Smooth muscle cell of the pulmonary artery (primary cell): ENCODE measurements around the gene ITGB2. TPM values are rescaled to one million over a fixed set of nuclear protein-coding genes. Genes with fewer than 3 reads are reported as not detected.

Experiments used
- total RNA-seq: library from RNA; depleted of rRNA; stranded (reverse); fragments of >200 nt; gene quantifications from 2 replicates; pipeline ENCODE4 v1.2.3, GENCODE V29; 2014

The ITGB2 gene
- 0.46 and 1.7 TPM in 2 replicates for total RNA-seq

DNA sequence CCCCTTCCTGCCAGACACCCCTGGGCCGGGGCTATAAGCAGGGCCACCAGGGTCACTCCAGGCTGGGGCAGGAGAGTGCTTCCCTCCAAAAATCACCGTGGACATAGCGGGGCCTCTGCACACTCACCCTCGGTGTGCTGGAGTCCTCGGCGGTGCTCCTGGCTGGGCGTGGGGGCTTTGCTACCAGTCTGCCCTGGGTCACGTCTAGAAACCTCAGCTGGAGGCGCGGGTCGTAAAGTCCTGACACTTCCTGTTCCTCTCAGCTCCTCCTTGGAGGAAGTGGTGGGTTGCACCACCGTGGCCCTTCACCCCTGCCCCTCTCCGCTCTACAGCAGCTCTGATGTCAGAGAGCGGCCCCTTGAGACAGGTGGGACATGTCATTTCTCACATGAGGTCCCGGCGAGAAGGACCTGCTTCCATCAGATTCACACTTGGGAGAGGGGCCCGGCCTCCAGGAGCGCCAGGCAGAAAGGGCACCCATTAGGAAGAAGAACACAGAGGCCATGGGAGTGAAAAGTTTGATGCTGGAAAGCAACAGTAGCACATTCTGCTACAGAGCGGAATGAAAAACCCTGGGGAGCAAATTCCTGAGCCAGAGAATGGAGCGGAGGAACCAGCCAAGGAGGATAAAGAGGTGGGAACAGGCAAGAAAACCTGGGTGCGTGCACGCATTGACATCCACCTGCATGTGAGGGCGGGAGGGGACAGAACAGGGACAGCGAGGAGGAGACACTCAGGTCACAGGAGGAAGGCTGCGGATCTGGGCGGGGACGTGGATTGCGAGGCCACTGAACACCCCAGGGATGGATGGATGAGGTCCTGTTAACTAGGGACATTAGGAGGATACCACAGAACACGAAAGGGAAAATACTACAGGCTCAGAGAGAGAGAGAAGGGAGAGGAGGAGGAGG is at the start of gene ITGB2:
Gene ITGB2, minus strand, starts transcription at position 206 of the 911 bp plus-strand sequence. CDS start 10,117 bp downstream, outside the sequence.

DNA sequence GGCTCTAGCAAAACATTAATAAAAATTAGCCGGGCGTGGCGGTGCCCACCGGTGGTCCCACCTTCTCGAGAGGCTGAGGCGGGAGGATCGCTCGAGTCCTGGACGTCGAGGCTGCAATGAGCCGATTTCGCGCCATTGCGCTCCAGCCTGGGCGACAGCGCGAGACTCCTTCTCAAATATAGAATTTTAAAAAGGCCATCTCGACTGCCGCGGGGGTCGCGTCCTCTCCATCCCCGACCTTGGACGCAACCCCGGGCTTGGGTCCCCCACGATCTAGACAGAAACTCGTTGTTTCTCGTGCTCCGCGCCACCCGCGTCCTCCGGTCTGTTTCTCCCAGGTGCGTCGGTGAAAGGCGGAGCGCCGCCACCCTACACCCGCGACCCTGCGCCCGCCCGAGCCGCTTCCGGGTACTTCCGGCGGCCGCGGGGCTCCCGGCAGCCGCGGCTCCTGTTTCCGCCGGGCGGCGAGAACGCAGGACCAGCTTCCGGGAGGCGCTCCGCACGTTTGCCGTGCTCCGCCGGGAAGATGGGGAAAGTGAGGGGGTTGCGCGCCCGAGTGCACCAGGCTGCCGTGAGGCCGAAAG is 18.9 kb upstream of the ITGB2 start, which contains the start of gene SLX9:
Gene SLX9, plus strand, starts transcription at position 498 of the 584 bp plus-strand sequence. Its CDS starts 29 bp downstream, at position 527.

DNA sequence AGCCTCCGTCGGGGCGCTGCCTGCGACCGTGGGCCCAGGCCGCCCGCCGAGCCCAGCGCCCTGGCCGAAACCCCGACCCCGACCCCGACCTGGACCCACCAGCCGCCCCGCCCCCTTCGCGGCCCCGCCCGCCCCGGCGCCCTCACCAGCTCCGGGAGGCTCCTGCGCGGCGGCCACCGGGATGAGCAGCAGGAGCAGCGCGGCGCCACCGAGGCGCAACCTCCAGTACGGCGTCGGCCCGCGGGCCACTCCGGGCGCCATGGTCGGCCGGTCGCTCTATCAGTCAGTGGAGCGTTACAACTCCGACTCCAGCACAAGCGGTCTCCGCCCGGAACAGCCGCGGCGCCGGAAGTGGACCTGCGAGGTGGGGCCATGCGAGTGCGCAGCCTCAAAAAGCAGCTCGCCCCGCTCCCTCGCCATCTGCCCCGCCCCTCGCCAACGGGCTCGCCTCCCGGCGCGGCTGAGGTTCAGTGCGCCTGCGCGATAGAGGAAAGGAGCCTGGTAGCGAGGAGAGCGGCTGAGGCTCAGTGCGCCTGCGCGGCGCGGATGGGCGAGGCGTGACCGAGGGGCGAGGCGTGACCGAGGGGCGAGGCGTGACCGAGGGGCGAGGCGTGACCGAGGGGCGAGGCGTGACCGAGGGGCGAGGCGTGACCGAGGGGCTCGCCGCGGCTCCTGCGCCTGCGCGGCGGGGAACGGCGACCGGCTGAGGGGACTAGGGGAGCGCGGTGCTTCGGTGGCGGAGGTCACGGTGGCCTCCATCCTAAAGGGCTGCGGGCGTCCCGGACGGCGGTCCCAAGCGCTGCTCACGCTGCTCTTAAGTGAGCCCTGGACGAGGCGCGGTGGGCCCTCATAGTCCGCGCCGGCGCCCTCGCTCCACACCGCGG is 47.1 kb downstream of the ITGB2 start, which contains the start of gene PTTG1IP:
Gene PTTG1IP, minus strand, starts transcription at position 335 of the 884 bp plus-strand sequence. Its CDS starts 74 bp downstream, at position 261.

Other genes starting within 250 kb of the ITGB2 start
- not detected in 2 replicates for gene KRTAP12-1, start 238.7 kb downstream of the ITGB2 start, total RNA-seq
- gene KRTAP10-12, start 223.7 kb downstream of the ITGB2 start, total RNA-seq, result not detected in 2 replicates
- not detected in 2 replicates for gene TSPEAR, start 209.3 kb downstream of the ITGB2 start, total RNA-seq
- 88.7 and 102 TPM in 2 replicates for gene UBE2G2, start 119.1 kb downstream of the ITGB2 start, total RNA-seq
- 66.2 and 77.2 TPM in 2 replicates for gene SUMO3, start 102.8 kb downstream of the ITGB2 start, total RNA-seq
- 241 and 282 TPM in 2 replicates for gene PTTG1IP, start 47.2 kb downstream of the ITGB2 start, total RNA-seq
- gene SLX9, start 19.1 kb upstream of the ITGB2 start, total RNA-seq, result 9.9 and 12.8 TPM in 2 replicates
- 9.3 and 11.9 TPM in 2 replicates for gene ADARB1, start 153.7 kb upstream of the ITGB2 start, total RNA-seq